HL-60 (cell line): Measurements from ENCODE around the gene SPI1.

Experiments
- GABPA ChIP-seq: IDR thresholded peaks from 2 replicates; pipeline ENCODE4 v1.6.1; 2012; ENCODE audit warnings: low read depth
- POLR2AphosphoS5 ChIP-seq: IDR thresholded peaks from 2 replicates; pipeline ENCODE4 v1.6.1; 2012; ENCODE audit warnings: low read depth
- SPI1 ChIP-seq: IDR thresholded peaks from 2 replicates; pipeline ENCODE4 v1.6.1; 2012; ENCODE audit warnings: low read depth, mild to moderate bottlenecking, borderline replicate concordance
- TF ChIP-seq, protein P1 (sequence below): IDR thresholded peaks from one replicate; pipeline ENCODE4 v1.5.1; 2011; ENCODE audit warnings: low read length, control low read depth, inconsistent platforms; ENCODE audit not compliant: insufficient read depth
- TF ChIP-seq, protein P2 (sequence below): IDR thresholded peaks from 2 replicates; pipeline ENCODE4 v1.6.1; 2012; ENCODE audit warnings: low read depth; ENCODE audit not compliant: insufficient replicate concordance

DNA sequence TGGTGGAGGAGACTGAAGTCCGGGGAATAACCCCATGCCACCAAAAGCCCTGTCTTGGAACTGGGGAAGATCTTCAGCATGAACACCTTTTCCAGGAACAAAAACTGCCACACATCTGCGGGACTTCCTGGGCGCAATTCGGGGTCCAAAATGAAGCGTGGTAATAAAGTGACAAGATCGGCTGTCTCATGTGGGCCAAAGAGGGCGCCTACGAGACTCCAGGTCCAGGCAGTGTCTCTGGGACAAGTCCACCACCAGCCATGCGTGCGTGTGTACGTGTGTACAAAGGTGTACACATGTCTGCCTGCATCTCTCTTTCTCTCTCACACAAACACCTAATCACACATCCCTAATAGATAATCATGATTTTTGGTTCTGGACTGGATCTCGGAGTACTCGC lies 16.9 kb downstream of the SPI1 start:
- TF ChIP-seq, protein P1, sequence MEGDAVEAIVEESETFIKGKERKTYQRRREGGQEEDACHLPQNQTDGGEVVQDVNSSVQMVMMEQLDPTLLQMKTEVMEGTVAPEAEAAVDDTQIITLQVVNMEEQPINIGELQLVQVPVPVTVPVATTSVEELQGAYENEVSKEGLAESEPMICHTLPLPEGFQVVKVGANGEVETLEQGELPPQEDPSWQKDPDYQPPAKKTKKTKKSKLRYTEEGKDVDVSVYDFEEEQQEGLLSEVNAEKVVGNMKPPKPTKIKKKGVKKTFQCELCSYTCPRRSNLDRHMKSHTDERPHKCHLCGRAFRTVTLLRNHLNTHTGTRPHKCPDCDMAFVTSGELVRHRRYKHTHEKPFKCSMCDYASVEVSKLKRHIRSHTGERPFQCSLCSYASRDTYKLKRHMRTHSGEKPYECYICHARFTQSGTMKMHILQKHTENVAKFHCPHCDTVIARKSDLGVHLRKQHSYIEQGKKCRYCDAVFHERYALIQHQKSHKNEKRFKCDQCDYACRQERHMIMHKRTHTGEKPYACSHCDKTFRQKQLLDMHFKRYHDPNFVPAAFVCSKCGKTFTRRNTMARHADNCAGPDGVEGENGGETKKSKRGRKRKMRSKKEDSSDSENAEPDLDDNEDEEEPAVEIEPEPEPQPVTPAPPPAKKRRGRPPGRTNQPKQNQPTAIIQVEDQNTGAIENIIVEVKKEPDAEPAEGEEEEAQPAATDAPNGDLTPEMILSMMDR, result no peak
- TF ChIP-seq POLR2AphosphoS5 (no peak), SPI1 (no peak), GABPA (no peak)
- TF ChIP-seq, protein P2, sequence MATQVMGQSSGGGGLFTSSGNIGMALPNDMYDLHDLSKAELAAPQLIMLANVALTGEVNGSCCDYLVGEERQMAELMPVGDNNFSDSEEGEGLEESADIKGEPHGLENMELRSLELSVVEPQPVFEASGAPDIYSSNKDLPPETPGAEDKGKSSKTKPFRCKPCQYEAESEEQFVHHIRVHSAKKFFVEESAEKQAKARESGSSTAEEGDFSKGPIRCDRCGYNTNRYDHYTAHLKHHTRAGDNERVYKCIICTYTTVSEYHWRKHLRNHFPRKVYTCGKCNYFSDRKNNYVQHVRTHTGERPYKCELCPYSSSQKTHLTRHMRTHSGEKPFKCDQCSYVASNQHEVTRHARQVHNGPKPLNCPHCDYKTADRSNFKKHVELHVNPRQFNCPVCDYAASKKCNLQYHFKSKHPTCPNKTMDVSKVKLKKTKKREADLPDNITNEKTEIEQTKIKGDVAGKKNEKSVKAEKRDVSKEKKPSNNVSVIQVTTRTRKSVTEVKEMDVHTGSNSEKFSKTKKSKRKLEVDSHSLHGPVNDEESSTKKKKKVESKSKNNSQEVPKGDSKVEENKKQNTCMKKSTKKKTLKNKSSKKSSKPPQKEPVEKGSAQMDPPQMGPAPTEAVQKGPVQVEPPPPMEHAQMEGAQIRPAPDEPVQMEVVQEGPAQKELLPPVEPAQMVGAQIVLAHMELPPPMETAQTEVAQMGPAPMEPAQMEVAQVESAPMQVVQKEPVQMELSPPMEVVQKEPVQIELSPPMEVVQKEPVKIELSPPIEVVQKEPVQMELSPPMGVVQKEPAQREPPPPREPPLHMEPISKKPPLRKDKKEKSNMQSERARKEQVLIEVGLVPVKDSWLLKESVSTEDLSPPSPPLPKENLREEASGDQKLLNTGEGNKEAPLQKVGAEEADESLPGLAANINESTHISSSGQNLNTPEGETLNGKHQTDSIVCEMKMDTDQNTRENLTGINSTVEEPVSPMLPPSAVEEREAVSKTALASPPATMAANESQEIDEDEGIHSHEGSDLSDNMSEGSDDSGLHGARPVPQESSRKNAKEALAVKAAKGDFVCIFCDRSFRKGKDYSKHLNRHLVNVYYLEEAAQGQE, result no peak
